Gastrocnemius medialis (tissue), 4 donors: ENCODE measurements around the gene GABRG3. TPM values are rescaled to one million over a fixed set of nuclear protein-coding genes. Genes with fewer than 3 reads are reported as not detected.

Experiments
- ATAC-seq, 2 donors: fragments of 150-250 bp; one replicate each; pipeline ENCODE4 v1.9.1; 2016
- DNase-seq, 2 donors: peaks; one replicate each; pipeline ENCODE4 v3.0.0-alpha.2; 2019
- H3K27ac ChIP-seq, 4 donors: fragments of 200-600 bp; sonication (generic); 1 replicate in 1 of 4; 2 replicates in 3 of 4; pipeline ENCODE4 v1.5.1; 2016 to 2018; ENCODE audit warnings: mild to moderate bottlenecking in 2 of 4, moderate library complexity in 1 of 4
- H3K27me3 ChIP-seq, 3 donors: fragments of 200-600 bp; sonication (generic) in 2 of 3; 1 replicate in 1 of 3; 2 replicates in 2 of 3; pipeline versions ENCODE4 v1.5.1 to v1.6.0; 2016 to 2019; ENCODE audit warnings: mild to moderate bottlenecking in 1 of 3, moderate library complexity in 1 of 3
- H3K36me3 ChIP-seq, 2 donors: fragments of 200-600 bp; sonication (generic) in 1 of 2; one replicate each; pipeline ENCODE4 v1.5.1; 2017 to 2018
- H3K4me1 ChIP-seq, 2 donors: fragments of 200-600 bp; sonication (generic) in 1 of 2; one replicate each; pipeline ENCODE4 v1.5.1; 2016 to 2017; ENCODE audit warnings: mild to moderate bottlenecking in 2 of 2
- H3K4me3 ChIP-seq, 4 donors: fragments of 200-600 bp; sonication (generic) in 3 of 4; 1 replicate in 1 of 4; 2 replicates in 3 of 4; pipeline ENCODE4 v1.5.1; 2016 to 2019; ENCODE audit warnings: mild to moderate bottlenecking in 2 of 4
- H3K9me3 ChIP-seq, 3 donors: fragments of 200-600 bp; sonication (generic) in 2 of 3; 1 replicate in 1 of 3; 2 replicates in 2 of 3; pipeline ENCODE4 v1.5.1; 2016 to 2019
- CTCF ChIP-seq, 5 experiments: fragments of 450-650 bp in 3 of 5; fragments of 200-600 bp in 2 of 5; sonication (generic) in 2 of 5; IDR thresholded peaks in 4 of 5; conservative IDR thresholded peaks in 1 of 5; 1 replicate in 4 of 5; 2 replicates in 1 of 5; pipeline ENCODE4 v1.5.1; 2016 to 2019; ENCODE audit warnings: antibody characterized with exemption in 5 of 5, mild to moderate bottlenecking in 3 of 5, moderate library complexity in 3 of 5
- POLR2A ChIP-seq, 2 donors: fragments of 450-650 bp; IDR thresholded peaks; one replicate each; pipeline ENCODE4 v1.6.1; 2017; ENCODE audit warnings: antibody characterized with exemption in 2 of 2, mild to moderate bottlenecking in 2 of 2, moderate library complexity in 2 of 2
- in situ Hi-C, 4 donors: fragments of 200-750 bp; cut with MboI; loops; one replicate each; pipeline versions ENCODE4 v1.15.0 to v1.8.0; 2017; ENCODE audit warnings: low sequenced_read_pairs in 4 of 4
- intact Hi-C: fragments of 100-400 bp; cut with DNase I; formaldehyde crosslinking; loops from one replicate; pipeline ENCODE4 v1.15.1; 2023; ENCODE audit warnings: low total_unique reads
- total RNA-seq, 4 donors: library from RNA; depleted of rRNA; stranded (reverse); fragments of >200 nt; gene quantifications; one replicate each; pipeline versions ENCODE4 v1.1.0 to v1.2.3, GENCODE V29; 2016

The GABRG3 gene
- total RNA-seq, 4 donors from 2014 or later, result not detected

DNA sequence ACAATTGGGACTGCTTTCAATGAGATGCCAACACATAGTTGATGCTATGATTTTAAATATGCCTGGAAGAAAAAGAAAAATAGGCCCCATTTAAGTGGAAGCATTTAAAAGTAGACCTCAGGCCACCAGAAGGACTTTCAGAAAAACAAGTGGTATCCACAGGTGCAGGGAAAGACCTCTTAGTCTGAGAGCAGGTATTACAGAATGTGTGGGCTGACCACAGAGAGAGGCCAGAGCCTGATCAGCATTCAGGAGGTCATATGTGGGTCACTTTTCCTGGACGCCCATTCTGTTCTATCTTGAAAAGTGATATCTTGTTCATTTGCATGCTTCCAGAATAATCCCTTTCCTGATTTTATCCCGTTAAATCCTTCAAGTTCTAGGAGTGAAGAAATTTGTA is 95.5 kb downstream of the GABRG3 start:
- no peak overlapping the region for H3K4me3 ChIP-seq
- H3K4me1 ChIP-seq, result no peaks in the 10 kb centered on the region
- no peaks in the 10 kb centered on the region for H3K9me3 ChIP-seq
- DNase-seq (no peak), ATAC-seq (no peak)
- intact Hi-C loops, result no loop called here
- no peaks in the 10 kb centered on the region for H3K27me3 ChIP-seq
- TF ChIP-seq POLR2A (IDR thresholded peaks at IDR 0.05) (no peak), CTCF (IDR thresholded peaks at IDR 0.05 in 4 of 5, conservative IDR thresholded peaks at IDR 0.05 in 1 of 5) (no peak)
- no peak overlapping the region for H3K27ac ChIP-seq
- in situ Hi-C loops, result loop anchor here in 1 of 4 donors (25.0 kb wide), 1 partner anchor 296 kb away; no protein-coding TSS in a partner anchor
- H3K36me3 ChIP-seq, result no peaks in the 10 kb centered on the region

- Histone ChIP-seq H3K4me1 (no peaks in the 10 kb centered on the region), H3K9me3 (no peaks in the 10 kb centered on the region), H3K4me3 (no peak overlapping the region), H3K36me3 (no peaks in the 10 kb centered on the region), H3K27ac (no peak overlapping the region), H3K27me3 (no peaks in the 10 kb centered on the region)
- TF ChIP-seq CTCF (IDR thresholded peaks at IDR 0.05 in 4 of 5, conservative IDR thresholded peaks at IDR 0.05 in 1 of 5), result no peak
- no peak for TF ChIP-seq POLR2A (IDR thresholded peaks at IDR 0.05)
- intact Hi-C loops (no loop called here), in situ Hi-C loops (loop anchor here in 1 of 4 donors (25.0 kb wide), 1 partner anchor 295 kb away; no protein-coding TSS in a partner anchor)
- ATAC-seq (no peak), DNase-seq (no peak)
Observed at GRCh38 chr15:27067175-27067574, 96.2 kb downstream of the GABRG3 start.

DNA sequence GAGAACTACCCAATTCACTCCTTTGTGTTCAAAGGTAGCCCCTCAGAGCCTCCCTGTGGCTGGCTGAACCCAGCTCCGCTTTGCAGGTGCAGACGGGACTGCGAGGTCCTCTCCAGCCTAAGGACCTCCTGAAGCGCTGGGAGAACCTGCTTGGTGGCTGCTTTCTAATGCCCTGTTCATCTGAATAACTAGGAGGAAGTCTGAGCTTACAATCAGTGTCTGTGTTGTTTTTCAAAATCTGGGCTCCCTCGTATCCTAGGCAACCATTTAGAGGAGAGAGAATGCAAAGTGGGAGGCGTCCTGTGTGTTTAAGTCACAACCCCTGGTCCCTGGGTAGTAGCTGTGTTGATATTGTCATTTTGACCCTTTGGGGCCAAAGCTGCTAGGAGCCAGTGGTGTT is 99.9 kb downstream of the GABRG3 start:
- TF ChIP-seq CTCF (IDR thresholded peaks at IDR 0.05 in 4 of 5, conservative IDR thresholded peaks at IDR 0.05 in 1 of 5) (no peak), POLR2A (IDR thresholded peaks at IDR 0.05) (no peak)
- Histone ChIP-seq H3K4me1 (no peaks in the 10 kb centered on the region), H3K36me3 (no peaks in the 10 kb centered on the region), H3K9me3 (no peaks in the 10 kb centered on the region), H3K27me3 (no peaks in the 10 kb centered on the region), H3K27ac (no peak overlapping the region), H3K4me3 (no peak overlapping the region)
- intact Hi-C loops (no loop called here), in situ Hi-C loops (loop anchor here in 2 of 4 donors (10.0 to 25.0 kb wide), 2 partner anchors 56 to 291 kb away; no protein-coding TSS in a partner anchor)
- DNase-seq, result no peak
- no peak for ATAC-seq

DNA sequence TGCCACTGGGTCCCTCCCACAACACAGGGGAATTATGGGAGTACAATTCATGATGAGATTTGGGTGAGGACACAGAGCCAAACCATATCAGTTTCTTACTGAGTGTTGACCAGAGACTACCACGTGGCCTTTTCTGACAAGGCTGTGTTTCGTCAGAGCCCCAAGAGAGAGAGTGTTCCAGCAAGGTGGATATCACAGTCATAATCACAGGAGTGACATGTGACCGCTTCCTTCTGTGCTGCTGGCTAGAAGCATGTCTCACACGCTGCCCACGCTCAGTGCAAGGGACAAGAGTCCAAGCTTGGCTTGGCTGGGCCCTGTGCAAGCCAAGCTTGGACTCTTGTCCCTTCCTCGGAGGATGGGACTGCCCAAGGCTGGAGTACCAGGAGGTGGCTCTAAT is 103.2 kb downstream of the GABRG3 start:
- intact Hi-C loops, result no loop called here

More for the DNA sequence above, 103.2 kb downstream of the GABRG3 start:
- in situ Hi-C loops, result loop anchor here in 2 of 4 donors (10.0 to 25.0 kb wide), 2 partner anchors 59 to 288 kb away; no protein-coding TSS in a partner anchor
- H3K27me3 ChIP-seq, result no peaks in the 10 kb centered on the region
- no peaks in the 10 kb centered on the region for H3K9me3 ChIP-seq
- H3K4me1 ChIP-seq, result no peaks in the 10 kb centered on the region
- no peaks in the 10 kb centered on the region for H3K36me3 ChIP-seq
- H3K4me3 ChIP-seq, result no peak overlapping the region
- no peak overlapping the region for H3K27ac ChIP-seq
- no peak for ATAC-seq
- TF ChIP-seq POLR2A (IDR thresholded peaks at IDR 0.05) (no peak), CTCF (IDR thresholded peaks at IDR 0.05 in 4 of 5, conservative IDR thresholded peaks at IDR 0.05 in 1 of 5) (no peak)
- DNase-seq, result no peak
